Measurements from ENCODE around the gene HPN.

Gene HPN

DNA sequence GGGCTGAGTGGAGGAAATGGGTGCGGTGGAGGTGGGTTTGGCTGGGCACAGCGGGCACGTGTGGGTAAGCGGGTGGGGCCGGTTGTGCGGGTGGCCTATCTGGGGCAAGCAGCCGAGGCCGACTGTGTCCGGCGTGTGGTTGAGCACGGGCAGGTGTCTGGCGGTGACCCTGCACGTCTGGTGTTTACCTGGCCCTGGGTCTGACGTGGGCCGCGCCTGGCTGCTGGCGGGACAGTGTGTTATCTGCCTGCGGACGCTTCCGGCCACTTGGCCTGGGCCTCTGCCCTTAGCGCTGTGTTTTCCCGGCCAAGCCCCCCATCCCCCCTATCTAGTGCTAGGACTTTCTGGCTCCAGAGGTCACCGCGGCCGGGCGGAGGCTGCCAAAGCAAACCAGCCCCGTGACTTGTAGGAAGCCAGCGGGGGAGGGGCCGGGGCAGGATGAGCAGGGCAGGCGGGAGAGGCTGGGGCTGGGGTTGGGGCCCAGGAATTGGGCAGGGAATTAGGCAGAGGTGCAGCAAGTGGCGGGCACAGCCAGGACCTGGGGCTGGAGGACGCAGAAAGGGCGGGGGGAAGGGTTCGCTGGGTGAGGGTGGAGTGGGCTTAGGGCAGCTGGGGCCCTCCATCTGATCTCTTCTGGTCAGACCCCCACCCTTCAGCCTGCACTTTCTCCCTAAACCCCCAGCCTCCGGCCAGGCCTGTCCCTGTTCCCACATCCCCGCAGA is 534 bp upstream of the HPN start:
- Histone ChIP-seq H3K4me3 (ENCODE audit: control insufficient read depth in 1 of 7, extremely low read depth in 1 of 7, insufficient read depth in 4 of 7, low read depth in 2 of 7, low read length in 6 of 7) (peak overlapping the region in 6 of 7 experiments; percentile 36 to 74 (median 48)), H3K4me1 (ENCODE audit: control extremely low read depth in 1 of 4, control insufficient read depth in 4 of 4, insufficient read depth in 4 of 4, low read length in 3 of 4) (peaks cover 4 to 67% (median 64%) of the 10 kb centered on the region in 4 experiments), H3K36me3 (ENCODE audit: control insufficient read depth in 4 of 4, insufficient read depth in 4 of 4, low read length in 3 of 4) (no peaks in the 10 kb centered on the region), H3K27ac (ENCODE audit: insufficient read depth in 1 of 2, low read depth in 1 of 2, low read length in 2 of 2, poor library complexity in 1 of 2, severe bottlenecking in 2 of 2) (peak overlapping the region in 1 of 2 experiments; percentile 19), H3K9me3 (ENCODE audit: control extremely low read depth in 1 of 5, control insufficient read depth in 4 of 5, insufficient read depth in 2 of 5, low read depth in 1 of 5, low read length in 4 of 5) (no peaks in the 10 kb centered on the region), H3K27me3 (replicated peaks in 2 of 5; ENCODE audit: control insufficient read depth in 4 of 5, insufficient read depth in 5 of 5, low read length in 4 of 5) (no peaks in the 10 kb centered on the region)
- CTCF ChIA-PET = interaction anchor here (1.0 to 1.3 kb wide), 2 partner anchors 13 to 76 kb away, joined by 3 read pairs; no protein-coding TSS in a partner anchor
- peak; percentile 56 to 87 (median 75) for DNase-seq
- POLR2A ChIA-PET = no interaction called here
- 4% methylated on average over 34 of the region's 36 CpGs for WGBS (ENCODE audit: insufficient coverage)

DNA sequence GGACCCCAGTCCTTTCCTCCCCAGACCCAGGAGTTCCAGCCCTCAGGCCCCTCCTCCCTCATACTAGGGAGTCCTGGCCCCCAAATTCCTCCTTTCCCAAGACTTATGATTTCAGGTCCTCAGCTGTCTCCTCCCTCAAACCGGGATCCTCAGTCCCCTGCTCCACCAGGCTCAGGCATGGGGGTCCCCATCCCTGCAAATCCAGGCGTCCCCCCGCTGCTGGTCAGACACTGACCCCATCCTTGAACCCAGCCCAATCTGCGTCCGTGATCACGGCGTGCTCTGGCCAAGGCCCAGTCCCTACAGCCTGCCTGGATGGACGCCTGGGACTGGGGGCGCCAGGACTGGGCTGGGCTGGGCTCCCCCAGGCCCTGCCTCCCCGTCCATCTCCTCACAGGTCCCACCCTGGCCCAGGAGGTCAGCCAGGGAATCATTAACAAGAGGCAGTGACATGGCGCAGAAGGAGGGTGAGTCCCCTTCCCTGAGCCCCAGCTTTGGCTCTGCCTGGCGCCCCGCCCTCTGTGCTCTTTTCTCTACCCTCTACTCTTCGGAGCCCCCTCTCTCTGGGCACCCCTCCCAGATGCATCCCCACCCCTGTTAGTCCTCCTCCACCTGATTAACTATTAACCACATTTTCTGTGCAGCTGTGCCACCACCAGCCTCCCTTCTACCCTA is 672 bp downstream of the HPN start:
- 95% methylated on average over 14 of the region's 14 CpGs for WGBS (ENCODE audit: insufficient coverage)
- H3K27me3 ChIP-seq (replicated peaks in 2 of 5; ENCODE audit: control insufficient read depth in 4 of 5, insufficient read depth in 5 of 5, low read length in 4 of 5) = no peaks in the 10 kb centered on the region
- POLR2A ChIA-PET = no interaction called here

DNA sequence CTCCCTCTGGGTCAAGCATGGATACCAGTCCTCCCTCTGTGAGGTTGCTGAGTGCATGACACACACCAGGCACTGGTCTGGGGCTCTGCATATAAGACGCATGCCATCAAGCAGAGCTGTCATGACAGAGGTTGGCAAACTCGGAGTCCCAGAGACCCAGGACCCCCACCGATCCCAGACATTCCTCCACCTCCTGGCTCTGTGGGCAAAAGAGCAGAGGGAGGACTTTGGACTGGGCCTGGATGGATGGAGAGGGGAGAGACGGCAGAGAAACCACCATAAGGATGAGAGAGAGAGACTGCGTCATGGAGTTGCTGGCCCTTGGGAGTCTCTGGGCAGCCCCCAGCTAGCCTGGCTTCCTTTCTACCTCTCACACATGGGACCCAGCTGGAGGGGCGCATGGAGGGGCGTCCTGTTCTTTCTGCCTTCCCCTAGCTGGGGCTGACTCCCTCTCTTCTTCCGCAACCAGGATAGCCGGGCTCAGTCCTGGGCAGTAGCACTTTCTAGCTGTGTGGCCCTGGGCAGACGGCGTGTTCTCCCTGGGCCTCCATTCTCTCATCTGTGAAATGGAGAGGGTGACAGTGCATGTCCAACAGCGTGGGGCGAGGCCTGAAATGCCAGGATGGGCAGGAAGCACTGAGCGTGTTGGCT is 1.6 kb downstream of the HPN start:
- no peaks in the 10 kb centered on the region for H3K9me3 ChIP-seq (ENCODE audit: control extremely low read depth in 1 of 5, control insufficient read depth in 4 of 5, insufficient read depth in 2 of 5, low read depth in 1 of 5, low read length in 4 of 5)
- H3K27me3 ChIP-seq (replicated peaks in 2 of 5; ENCODE audit: control insufficient read depth in 4 of 5, insufficient read depth in 5 of 5, low read length in 4 of 5) = no peaks in the 10 kb centered on the region
- CTCF ChIA-PET = interaction anchor here (0.7 to 4.6 kb wide), 16 partner anchors 12 to 98 kb away, joined by 3 to 44 read pairs (median 4); partner anchors contain the start of gene FXYD3
- DNase-seq = no peak
- H3K36me3 ChIP-seq (ENCODE audit: control insufficient read depth in 4 of 4, insufficient read depth in 4 of 4, low read length in 3 of 4) = no peaks in the 10 kb centered on the region
- H3K4me1 ChIP-seq (ENCODE audit: control extremely low read depth in 1 of 4, control insufficient read depth in 4 of 4, insufficient read depth in 4 of 4, low read length in 3 of 4) = peaks cover 4 to 82% (median 76%) of the 10 kb centered on the region in 4 experiments
- WGBS (ENCODE audit: insufficient coverage) = 91% methylated on average over 12 of the region's 14 CpGs
- no peak overlapping the region for H3K27ac ChIP-seq (ENCODE audit: insufficient read depth in 1 of 2, low read depth in 1 of 2, low read length in 2 of 2, poor library complexity in 1 of 2, severe bottlenecking in 2 of 2)
- POLR2A ChIA-PET = interaction anchor here (0.6 kb wide), 2 partner anchors 44 to 54 kb away, joined by 3 to 4 read pairs; no protein-coding TSS in a partner anchor
- H3K4me3 ChIP-seq (ENCODE audit: control insufficient read depth in 1 of 7, extremely low read depth in 1 of 7, insufficient read depth in 4 of 7, low read depth in 2 of 7, low read length in 6 of 7) = no peak overlapping the region

More for the DNA sequence above, 672 bp downstream of the HPN start:
- Histone ChIP-seq H3K9me3 (ENCODE audit: control extremely low read depth in 1 of 5, control insufficient read depth in 4 of 5, insufficient read depth in 2 of 5, low read depth in 1 of 5, low read length in 4 of 5) (no peaks in the 10 kb centered on the region), H3K36me3 (ENCODE audit: control insufficient read depth in 4 of 4, insufficient read depth in 4 of 4, low read length in 3 of 4) (no peaks in the 10 kb centered on the region), H3K4me1 (ENCODE audit: control extremely low read depth in 1 of 4, control insufficient read depth in 4 of 4, insufficient read depth in 4 of 4, low read length in 3 of 4) (peaks cover 4 to 76% (median 74%) of the 10 kb centered on the region in 4 experiments), H3K4me3 (ENCODE audit: control insufficient read depth in 1 of 7, extremely low read depth in 1 of 7, insufficient read depth in 4 of 7, low read depth in 2 of 7, low read length in 6 of 7) (no peak overlapping the region), H3K27ac (ENCODE audit: insufficient read depth in 1 of 2, low read depth in 1 of 2, low read length in 2 of 2, poor library complexity in 1 of 2, severe bottlenecking in 2 of 2) (no peak overlapping the region)
- no peak for DNase-seq
- CTCF ChIA-PET = interaction anchor here (0.8 to 4.6 kb wide), 6 partner anchors 13 to 99 kb away, joined by 3 to 44 read pairs (median 8); no protein-coding TSS in a partner anchor

DNA sequence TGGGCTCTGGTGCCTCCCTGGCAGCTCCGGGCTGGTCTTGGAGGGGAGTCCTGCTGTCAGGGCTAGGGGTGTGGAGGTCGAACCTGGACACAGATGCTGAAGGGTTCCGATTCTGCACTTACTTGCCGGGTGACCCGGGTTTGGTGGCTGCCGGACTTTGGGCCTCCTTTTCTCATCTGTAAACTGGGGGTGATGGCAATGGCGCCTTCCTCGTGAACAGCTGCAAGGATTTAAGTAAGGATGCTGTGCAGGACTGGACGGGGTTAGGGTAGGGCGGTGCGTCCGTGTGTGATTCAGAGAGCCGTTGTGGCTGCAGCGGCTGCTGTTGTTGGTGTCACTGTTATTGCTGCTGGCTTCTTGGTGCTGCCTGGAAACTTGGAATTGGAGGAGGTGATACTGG is 2.4 kb downstream of the HPN start:
- 98% methylated on average over 14 of the region's 14 CpGs for WGBS (ENCODE audit: insufficient coverage)
- POLR2A ChIA-PET = interaction anchor here (0.6 to 0.8 kb wide), 2 partner anchors 10 to 45 kb away, joined by 4 to 5 read pairs; no protein-coding TSS in a partner anchor
- CTCF ChIA-PET = interaction anchor here (0.9 to 4.6 kb wide), 24 partner anchors 11 to 104 kb away, joined by 3 to 44 read pairs (median 5); partner anchors contain the start of genes FXYD3 and LGI4

DNA sequence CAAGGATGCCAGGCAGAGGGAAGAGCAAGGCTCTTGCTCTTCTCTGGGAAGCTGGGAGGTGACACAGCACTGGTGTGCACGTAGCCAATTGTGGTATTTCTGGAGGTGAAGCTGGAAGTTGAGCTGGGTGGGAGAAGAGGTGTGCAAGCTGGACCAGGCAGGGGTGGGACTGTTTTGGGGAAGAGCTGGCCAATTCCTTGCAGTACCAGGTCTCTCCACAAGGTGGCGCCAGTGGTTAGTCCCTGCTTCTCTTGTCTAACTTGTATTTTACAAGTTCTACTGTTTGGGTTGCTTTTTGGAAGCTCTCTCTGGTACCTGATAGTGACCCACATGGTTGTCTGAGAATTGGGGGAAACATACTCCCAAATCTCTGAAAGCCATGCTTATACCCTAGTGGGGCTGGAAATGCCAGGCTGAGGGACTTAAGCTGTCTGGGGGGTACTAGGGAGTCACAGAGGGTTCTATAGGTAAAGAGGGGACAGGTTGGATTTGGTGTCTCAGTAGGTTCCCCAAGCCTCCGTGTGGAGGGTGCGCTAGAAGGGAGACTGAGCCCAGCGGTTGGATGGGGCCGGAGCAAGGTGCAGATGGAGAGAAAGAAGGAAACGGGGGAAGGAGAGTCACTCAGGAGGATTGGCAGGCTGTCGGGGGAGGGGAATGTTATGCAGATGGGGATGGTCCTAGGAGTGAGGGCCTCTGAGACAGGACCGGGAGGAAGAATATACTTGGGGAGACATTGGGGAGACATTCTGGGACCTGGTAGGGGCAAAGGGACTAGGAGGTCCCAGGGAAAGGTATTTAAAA is 3.0 kb downstream of the HPN start:
- ChIA-PET CTCF (interaction anchor here (0.9 to 4.6 kb wide), 23 partner anchors 10 to 104 kb away, joined by 3 to 44 read pairs (median 5); partner anchors contain the start of genes FXYD3 and LGI4), POLR2A (interaction anchor here (0.8 to 1.5 kb wide), 2 partner anchors 10 to 44 kb away, joined by 3 to 5 read pairs; no protein-coding TSS in a partner anchor)
- H3K9me3 ChIP-seq (ENCODE audit: control extremely low read depth in 1 of 5, control insufficient read depth in 4 of 5, insufficient read depth in 2 of 5, low read depth in 1 of 5, low read length in 4 of 5) = no peaks in the 10 kb centered on the region
- DNase-seq = peak; percentile 65 to 76 (median 71)
- H3K27ac ChIP-seq (ENCODE audit: insufficient read depth in 1 of 2, low read depth in 1 of 2, low read length in 2 of 2, poor library complexity in 1 of 2, severe bottlenecking in 2 of 2) = no peak overlapping the region
- H3K36me3 ChIP-seq (ENCODE audit: control insufficient read depth in 4 of 4, insufficient read depth in 4 of 4, low read length in 3 of 4) = no peaks in the 10 kb centered on the region
- peaks cover 0 to 74% (median 70%) of the 10 kb centered on the region in 4 experiments for H3K4me1 ChIP-seq (ENCODE audit: control extremely low read depth in 1 of 4, control insufficient read depth in 4 of 4, insufficient read depth in 4 of 4, low read length in 3 of 4)
- no peak overlapping the region for H3K4me3 ChIP-seq (ENCODE audit: control insufficient read depth in 1 of 7, extremely low read depth in 1 of 7, insufficient read depth in 4 of 7, low read depth in 2 of 7, low read length in 6 of 7)
- 64% methylated on average over 8 of the region's 9 CpGs for WGBS (ENCODE audit: insufficient coverage)
- no peaks in the 10 kb centered on the region for H3K27me3 ChIP-seq (replicated peaks in 2 of 5; ENCODE audit: control insufficient read depth in 4 of 5, insufficient read depth in 5 of 5, low read length in 4 of 5)

More for the DNA sequence above, 2.4 kb downstream of the HPN start:
- H3K27me3 ChIP-seq (replicated peaks in 2 of 5; ENCODE audit: control insufficient read depth in 4 of 5, insufficient read depth in 5 of 5, low read length in 4 of 5) = no peaks in the 10 kb centered on the region
- H3K27ac ChIP-seq (ENCODE audit: insufficient read depth in 1 of 2, low read depth in 1 of 2, low read length in 2 of 2, poor library complexity in 1 of 2, severe bottlenecking in 2 of 2) = no peak overlapping the region
- H3K9me3 ChIP-seq (ENCODE audit: control extremely low read depth in 1 of 5, control insufficient read depth in 4 of 5, insufficient read depth in 2 of 5, low read depth in 1 of 5, low read length in 4 of 5) = no peaks in the 10 kb centered on the region
- no peak overlapping the region for H3K4me3 ChIP-seq (ENCODE audit: control insufficient read depth in 1 of 7, extremely low read depth in 1 of 7, insufficient read depth in 4 of 7, low read depth in 2 of 7, low read length in 6 of 7)
- H3K36me3 ChIP-seq (ENCODE audit: control insufficient read depth in 4 of 4, insufficient read depth in 4 of 4, low read length in 3 of 4) = no peaks in the 10 kb centered on the region
- no peak for DNase-seq
- H3K4me1 ChIP-seq (ENCODE audit: control extremely low read depth in 1 of 4, control insufficient read depth in 4 of 4, insufficient read depth in 4 of 4, low read length in 3 of 4) = peaks cover 0 to 79% (median 74%) of the 10 kb centered on the region in 4 experiments

DNA sequence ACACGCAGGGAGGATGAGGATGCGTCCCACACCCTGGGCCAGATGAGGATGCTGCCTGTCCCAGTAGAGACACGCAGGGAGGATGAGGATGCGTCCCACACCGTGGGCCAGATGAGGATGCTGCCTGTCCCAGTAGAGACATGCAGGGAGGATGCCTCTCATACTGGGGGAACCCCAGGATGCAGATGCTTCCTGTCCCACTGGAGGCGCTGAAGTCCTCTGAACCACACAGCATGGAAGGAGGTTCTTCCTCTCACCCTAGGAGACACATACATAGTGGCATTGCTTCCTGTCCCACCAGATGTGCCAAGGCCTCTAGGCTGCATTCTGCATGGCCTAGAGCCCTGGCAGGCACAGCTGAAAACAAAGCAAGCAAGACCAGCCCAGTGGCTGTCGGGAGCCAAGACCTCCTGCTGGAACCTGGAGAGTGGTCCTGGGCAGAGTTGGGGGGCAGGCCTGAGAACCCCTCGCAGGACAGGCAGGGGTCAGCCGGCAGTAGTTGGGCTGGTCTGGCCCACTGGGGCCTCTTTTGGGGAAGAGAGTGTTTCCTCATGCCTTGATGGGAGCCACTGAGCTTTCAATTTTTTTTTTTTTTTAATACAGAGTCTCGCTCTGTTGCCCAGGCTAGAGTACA is 4.3 kb downstream of the HPN start:
- H3K9me3 ChIP-seq (ENCODE audit: control extremely low read depth in 1 of 5, control insufficient read depth in 4 of 5, insufficient read depth in 2 of 5, low read depth in 1 of 5, low read length in 4 of 5) = no peaks in the 10 kb centered on the region
- ChIA-PET CTCF (interaction anchor here (0.7 to 4.6 kb wide), 12 partner anchors 8 to 156 kb away, joined by 3 to 44 read pairs (median 4); no protein-coding TSS in a partner anchor), POLR2A (interaction anchor here (0.5 to 1.5 kb wide), 4 partner anchors 10 to 623 kb away, joined by 3 read pairs; no protein-coding TSS in a partner anchor)
- H3K4me1 ChIP-seq (ENCODE audit: control extremely low read depth in 1 of 4, control insufficient read depth in 4 of 4, insufficient read depth in 4 of 4, low read length in 3 of 4) = peaks cover 0 to 61% (median 57%) of the 10 kb centered on the region in 4 experiments
- H3K27ac ChIP-seq (ENCODE audit: insufficient read depth in 1 of 2, low read depth in 1 of 2, low read length in 2 of 2, poor library complexity in 1 of 2, severe bottlenecking in 2 of 2) = peak overlapping the region in 1 of 2 experiments; percentile 51
- peak; percentile 90 to 99 (median 98) for DNase-seq
- H3K4me3 ChIP-seq (ENCODE audit: control insufficient read depth in 1 of 7, extremely low read depth in 1 of 7, insufficient read depth in 4 of 7, low read depth in 2 of 7, low read length in 6 of 7) = peak overlapping the region in 1 of 7 experiments; percentile 50
- H3K36me3 ChIP-seq (ENCODE audit: control insufficient read depth in 4 of 4, insufficient read depth in 4 of 4, low read length in 3 of 4) = no peaks in the 10 kb centered on the region
- 1% methylated on average over 9 of the region's 10 CpGs for WGBS (ENCODE audit: insufficient coverage)
- no peaks in the 10 kb centered on the region for H3K27me3 ChIP-seq (replicated peaks in 2 of 5; ENCODE audit: control insufficient read depth in 4 of 5, insufficient read depth in 5 of 5, low read length in 4 of 5)
